HG03575 (cell line): ENCODE measurements around the gene MBD4.
"Not testable (repeated sequence)": the region's sequence is repeated elsewhere in the genome, so short reads cannot be mapped to it uniquely, and the experiment has no call there.

Experiments used
- ATAC-seq: cut with Tn5 transposase; IDR thresholded peaks from one replicate; pipeline ENCODE4 v1.9.1; 2021; ENCODE audit not compliant: unreplicated experiment, insufficient number of reproducible peaks, low FRiP score; ENCODE audit errors: extremely low read depth

MBD4 gene

GRCh38 chr3:129392106-129392887 lies 47.5 kb downstream of the MBD4 start:
- ATAC-seq: not testable (repeated sequence)

GRCh38 chr3:129391583-129391982 lies 48.2 kb downstream of the MBD4 start:
- not testable (repeated sequence) for ATAC-seq

- ATAC-seq: no peak
Observed at GRCh38 chr3:129389572-129389937, 50.2 kb downstream of the MBD4 start.

GRCh38 chr3:129388791-129389571 lies 50.8 kb downstream of the MBD4 start:
- ATAC-seq: not testable (repeated sequence)

GRCh38 chr3:129387487-129387886 lies 52.3 kb downstream of the MBD4 start:
- ATAC-seq: no peak

GRCh38 chr3:129386984-129387383 lies 52.8 kb downstream of the MBD4 start:
- no peak for ATAC-seq

- ATAC-seq: not testable (repeated sequence)
Observed at GRCh38 chr3:129385507-129385906, 54.2 kb downstream of the MBD4 start.

GRCh38 chr3:129384594-129385323 lies 55.0 kb downstream of the MBD4 start:
- no peak for ATAC-seq

- ATAC-seq: not testable (repeated sequence)
Observed at GRCh38 chr3:129384103-129384502, 55.6 kb downstream of the MBD4 start.

- no peak for ATAC-seq
Observed at GRCh38 chr3:129383292-129383860, 56.4 kb downstream of the MBD4 start.

- ATAC-seq: no peak
Observed at GRCh38 chr3:129382366-129382765, 57.4 kb downstream of the MBD4 start.
